Measurements from ENCODE around the gene SPINK2. TPM values are rescaled to one million over a fixed set of nuclear protein-coding genes. Genes with fewer than 3 reads are reported as not detected.

The SPINK2 gene, protein sequence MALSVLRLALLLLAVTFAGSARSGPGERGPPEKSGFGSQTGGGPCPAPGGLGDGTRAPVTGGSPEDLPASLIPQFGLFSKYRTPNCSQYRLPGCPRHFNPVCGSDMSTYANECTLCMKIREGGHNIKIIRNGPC
- not detected for total RNA-seq

DNA sequence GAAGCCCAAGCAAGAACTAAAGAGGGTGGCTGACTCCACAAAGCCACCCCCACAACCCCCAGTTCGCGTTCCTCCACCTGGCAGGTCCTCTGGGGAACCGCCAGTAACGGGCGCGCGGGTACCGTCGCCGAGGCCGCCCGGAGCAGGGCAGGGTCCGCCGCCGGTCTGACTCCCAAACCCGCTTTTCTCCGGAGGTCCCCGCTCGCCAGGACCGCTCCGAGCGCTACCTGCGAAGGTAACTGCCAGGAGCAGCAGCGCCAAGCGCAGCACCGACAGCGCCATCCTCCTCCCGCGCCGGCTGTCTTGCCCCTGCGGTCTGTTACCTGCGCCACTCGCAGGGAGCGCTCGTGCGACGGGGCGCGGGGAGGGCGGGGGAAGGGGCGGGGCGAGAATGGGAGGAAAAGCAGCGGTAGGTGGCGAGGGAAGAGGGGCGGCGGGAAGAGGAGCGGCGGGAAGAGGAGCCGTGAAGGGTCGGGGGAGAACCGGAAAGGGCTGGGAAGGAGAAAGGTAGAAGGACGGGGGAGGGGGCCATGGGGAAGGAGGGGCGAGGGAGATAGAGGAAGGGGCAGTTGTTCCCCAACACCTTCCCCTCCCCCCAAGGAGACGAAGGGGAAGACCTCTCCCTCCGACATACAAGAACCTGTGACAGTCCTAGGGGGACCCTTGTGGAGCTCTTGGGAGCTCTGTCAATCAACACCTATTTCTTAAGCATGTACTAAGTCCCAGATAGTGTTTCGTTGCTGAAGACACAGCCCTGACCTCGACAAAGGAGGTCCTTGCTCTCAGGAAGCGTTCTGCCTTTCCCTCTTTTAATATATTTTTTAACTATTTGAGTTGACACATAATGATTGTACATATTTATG lies at the start of gene SPINK2:
SPINK2 (minus strand) TSS at position 321 of the 863 bp plus-strand sequence; CDS start at position 282, 39 bp downstream.
- peak; percentile 56 to 84 (median 72) for DNase-seq
- H3K4me1 ChIP-seq, result peaks cover 0 to 9% (median 4%) of the 10 kb centered on the region in 4 donors
- peak within 1 kb of the TSS; percentile 41 to 55 (median 50) for H3K4me3 ChIP-seq
- peak within 1 kb of the TSS in 1 of 4 donors; percentile 6 for H3K27ac ChIP-seq
- no peaks in the 10 kb centered on the region for H3K9me3 ChIP-seq
- no peaks in the 10 kb centered on the region for H3K27me3 ChIP-seq
- no peak for TF ChIP-seq POLR2A (IDR thresholded peaks at IDR 0.05)
- TF ChIP-seq, protein P1, sequence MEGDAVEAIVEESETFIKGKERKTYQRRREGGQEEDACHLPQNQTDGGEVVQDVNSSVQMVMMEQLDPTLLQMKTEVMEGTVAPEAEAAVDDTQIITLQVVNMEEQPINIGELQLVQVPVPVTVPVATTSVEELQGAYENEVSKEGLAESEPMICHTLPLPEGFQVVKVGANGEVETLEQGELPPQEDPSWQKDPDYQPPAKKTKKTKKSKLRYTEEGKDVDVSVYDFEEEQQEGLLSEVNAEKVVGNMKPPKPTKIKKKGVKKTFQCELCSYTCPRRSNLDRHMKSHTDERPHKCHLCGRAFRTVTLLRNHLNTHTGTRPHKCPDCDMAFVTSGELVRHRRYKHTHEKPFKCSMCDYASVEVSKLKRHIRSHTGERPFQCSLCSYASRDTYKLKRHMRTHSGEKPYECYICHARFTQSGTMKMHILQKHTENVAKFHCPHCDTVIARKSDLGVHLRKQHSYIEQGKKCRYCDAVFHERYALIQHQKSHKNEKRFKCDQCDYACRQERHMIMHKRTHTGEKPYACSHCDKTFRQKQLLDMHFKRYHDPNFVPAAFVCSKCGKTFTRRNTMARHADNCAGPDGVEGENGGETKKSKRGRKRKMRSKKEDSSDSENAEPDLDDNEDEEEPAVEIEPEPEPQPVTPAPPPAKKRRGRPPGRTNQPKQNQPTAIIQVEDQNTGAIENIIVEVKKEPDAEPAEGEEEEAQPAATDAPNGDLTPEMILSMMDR (IDR thresholded peaks at IDR 0.05), result peak in 1 of 6 experiments; percentile 11
- no peaks in the 10 kb centered on the region for H3K36me3 ChIP-seq

DNA sequence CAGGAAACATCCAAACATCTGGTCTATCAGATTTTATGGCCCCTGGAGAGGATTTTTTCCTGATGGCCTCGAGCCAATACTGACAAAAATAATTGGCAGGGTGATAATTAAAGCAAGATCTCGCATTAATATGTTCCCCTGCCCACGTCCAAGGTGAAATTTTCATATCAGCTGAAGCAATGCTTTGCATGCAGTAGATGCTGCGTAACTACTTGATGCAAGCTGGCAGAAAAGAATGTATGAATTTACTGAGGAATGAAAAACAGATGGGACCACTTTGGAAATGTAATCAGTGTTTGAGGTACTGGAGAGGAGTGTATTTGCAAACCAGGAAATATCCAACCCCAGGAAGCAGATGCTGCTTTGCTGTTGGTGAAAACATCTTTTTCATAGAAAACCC lies 49.4 kb upstream of the SPINK2 start:
- Histone ChIP-seq H3K9me3 (no peaks in the 10 kb centered on the region), H3K27me3 (no peaks in the 10 kb centered on the region), H3K4me1 (no peaks in the 10 kb centered on the region), H3K36me3 (no peaks in the 10 kb centered on the region), H3K27ac (no peak overlapping the region), H3K4me3 (no peak overlapping the region)
- TF ChIP-seq, protein P1 (IDR thresholded peaks at IDR 0.05), result no peak
- TF ChIP-seq POLR2A (IDR thresholded peaks at IDR 0.05), result no peak
- DNase-seq, result no peak

DNA sequence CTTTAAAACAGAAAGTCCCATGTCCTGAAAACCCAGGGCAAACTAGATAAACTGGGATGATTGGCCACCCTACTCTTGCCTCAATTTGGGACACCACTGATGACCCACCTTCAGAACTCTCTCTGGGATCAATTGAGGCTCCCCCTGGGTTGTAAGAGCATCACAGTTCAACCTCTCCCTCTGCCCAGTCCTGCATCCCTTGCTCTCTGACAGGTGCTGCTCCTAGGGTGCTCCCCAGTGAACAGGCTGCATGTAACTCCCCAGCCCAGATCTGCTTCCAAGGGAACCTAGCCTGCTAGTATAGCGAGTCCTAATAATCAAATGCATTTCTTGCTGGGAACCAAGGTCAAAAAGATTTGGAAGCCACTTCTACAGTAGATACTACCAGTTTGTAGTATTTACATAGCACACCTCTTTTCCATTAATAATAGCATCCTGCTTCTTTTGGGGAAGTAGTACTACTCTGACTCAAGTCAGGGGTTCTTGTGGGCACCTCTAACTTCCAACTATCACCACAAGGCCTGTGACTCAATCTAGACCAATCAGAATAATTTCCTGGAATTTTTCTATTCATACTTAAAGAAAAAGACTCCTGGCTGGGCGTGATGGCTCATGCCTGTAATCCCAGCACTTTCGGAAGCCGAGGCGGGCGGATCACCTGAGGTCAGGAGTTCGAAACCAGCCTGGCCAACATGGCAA lies 42.1 kb upstream of the SPINK2 start:
- no peaks in the 10 kb centered on the region for H3K36me3 ChIP-seq
- H3K4me3 ChIP-seq, result no peak overlapping the region
- TF ChIP-seq, protein P1 (IDR thresholded peaks at IDR 0.05), result no peak
- no peak for TF ChIP-seq POLR2A (IDR thresholded peaks at IDR 0.05)
- no peaks in the 10 kb centered on the region for H3K27me3 ChIP-seq
- no peaks in the 10 kb centered on the region for H3K4me1 ChIP-seq
- H3K9me3 ChIP-seq, result no peaks in the 10 kb centered on the region
- H3K27ac ChIP-seq, result no peak overlapping the region
- no peak for DNase-seq

DNA sequence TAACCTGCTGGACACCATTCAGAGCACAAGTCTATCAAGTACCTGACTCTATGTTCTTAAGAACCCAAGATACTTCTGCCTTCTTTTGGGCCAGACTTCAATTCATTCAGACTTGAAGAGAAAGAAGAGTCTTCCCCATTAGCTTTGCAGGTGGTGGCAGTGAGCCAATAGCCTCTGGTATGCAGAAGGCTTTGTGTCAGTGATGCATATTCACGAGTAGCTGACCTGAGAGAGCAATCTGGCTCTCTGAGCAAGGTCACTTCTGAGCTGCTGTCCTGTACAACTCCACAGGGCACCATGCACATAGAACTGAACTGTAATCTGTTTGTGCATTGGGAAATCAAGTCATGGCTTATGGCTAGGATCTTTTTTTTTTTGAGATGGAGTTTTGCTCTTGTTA lies 39.9 kb upstream of the SPINK2 start:
- TF ChIP-seq, protein P1 (IDR thresholded peaks at IDR 0.05), result no peak
- TF ChIP-seq POLR2A (IDR thresholded peaks at IDR 0.05), result no peak
- no peak for DNase-seq
- Histone ChIP-seq H3K4me3 (no peak overlapping the region), H3K27ac (no peak overlapping the region), H3K27me3 (no peaks in the 10 kb centered on the region), H3K9me3 (no peaks in the 10 kb centered on the region), H3K36me3 (no peaks in the 10 kb centered on the region), H3K4me1 (no peaks in the 10 kb centered on the region)

DNA sequence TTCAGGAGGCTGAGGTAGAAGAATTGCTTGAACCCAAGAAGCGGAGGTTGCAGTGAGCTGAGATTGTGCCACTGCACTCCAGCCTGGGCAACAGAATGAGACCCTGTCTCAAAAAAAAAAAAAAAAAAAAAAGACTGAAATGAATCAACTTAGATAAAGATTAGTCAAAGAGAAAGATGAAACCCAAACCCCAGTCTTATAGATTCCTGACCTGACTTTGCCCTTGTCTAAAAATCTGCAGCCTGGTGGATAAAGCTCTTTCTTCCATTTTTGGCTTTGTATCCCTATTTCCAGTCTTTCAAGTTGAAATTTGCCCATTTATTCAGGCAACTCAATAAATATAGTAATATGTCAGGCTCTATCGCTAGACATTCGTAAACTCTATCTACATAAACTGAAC lies 39.3 kb upstream of the SPINK2 start:
- H3K4me1 ChIP-seq, result no peaks in the 10 kb centered on the region
- H3K27me3 ChIP-seq, result no peaks in the 10 kb centered on the region
- TF ChIP-seq, protein P1 (IDR thresholded peaks at IDR 0.05), result no peak
- TF ChIP-seq POLR2A (IDR thresholded peaks at IDR 0.05), result no peak
- no peak overlapping the region for H3K27ac ChIP-seq
- no peaks in the 10 kb centered on the region for H3K36me3 ChIP-seq
- H3K4me3 ChIP-seq, result no peak overlapping the region
- H3K9me3 ChIP-seq, result no peaks in the 10 kb centered on the region
- no peak for DNase-seq
